ENCODE data around the gene KRT38.

KRT38 gene

GRCh38 chr17:41393826-41394225, 47.0 kb downstream of the KRT38 start:
- DNase-seq: no peak

- DNase-seq: no peak
Observed at GRCh38 chr17:41393294-41393693, 47.5 kb downstream of the KRT38 start.

- DNase-seq: no peak
Observed at GRCh38 chr17:41392278-41392677, 48.5 kb downstream of the KRT38 start.

- DNase-seq: no peak
Observed at GRCh38 chr17:41391535-41391934, 49.2 kb downstream of the KRT38 start.

- DNase-seq: no peak
Observed at GRCh38 chr17:41390411-41390938, 50.3 kb downstream of the KRT38 start.

- DNase-seq: no peak
Observed at GRCh38 chr17:41387670-41388069, 53.1 kb downstream of the KRT38 start.

GRCh38 chr17:41386227-41386626, 54.6 kb downstream of the KRT38 start:
- no peak for DNase-seq
